Measurements from ENCODE around the gene PRICKLE2. TPM values are rescaled to one million over a fixed set of nuclear protein-coding genes. Genes with fewer than 3 reads are reported as not detected.

Gene PRICKLE2
- total RNA-seq, 1 experiment from 2014 or later = 3.2 TPM

GRCh38 chr3:64140651-64141050 lies 84.6 kb downstream of the PRICKLE2 start:
- no peak overlapping the region for H3K18ac ChIP-seq (ENCODE audit: insufficient read length, low read depth, low read length)
- H3K4ac ChIP-seq (ENCODE audit: low read depth, low read length) = no peak overlapping the region
- H3K79me2 ChIP-seq (ENCODE audit: insufficient read depth, low read length) = no peaks in the 10 kb centered on the region
- H2BK20ac ChIP-seq (ENCODE audit: low read depth, low read length, poor library complexity, severe bottlenecking) = no peak overlapping the region
- H3K4me2 ChIP-seq (ENCODE audit: insufficient read depth, insufficient read length, low read length) = no peak overlapping the region
- no peak overlapping the region for H2AK5ac ChIP-seq (ENCODE audit: insufficient read length, low read length)
- H3K23ac ChIP-seq (ENCODE audit: insufficient read length, low read depth, low read length) = no peak overlapping the region
- Mint-ChIP-seq H3K4me1 (peaks cover 8 to 10% of the 10 kb centered on the region in 2 experiments), H3K27ac (no peak overlapping the region), H3K27me3 (ENCODE audit: low read depth) (no peaks in the 10 kb centered on the region), H3K36me3 (ENCODE audit: insufficient read depth in 1 of 3, low read depth in 3 of 3) (no peaks in the 10 kb centered on the region), H3K4me3 (no peak overlapping the region), H3K9me3 (no peaks in the 10 kb centered on the region)
- H2BK12ac ChIP-seq (ENCODE audit: insufficient read length, low read depth, low read length) = no peak overlapping the region
- no peaks in the 10 kb centered on the region for H3K79me1 ChIP-seq (ENCODE audit: insufficient read depth, low read depth, low read length, poor library complexity, severe bottlenecking)
- no peaks in the 10 kb centered on the region for H3K23me2 ChIP-seq (ENCODE audit: insufficient read length, low read depth, low read length, poor library complexity, severe bottlenecking)
- H3K9ac ChIP-seq (ENCODE audit: extremely low read depth, insufficient read length, low read length) = no peak overlapping the region
- H4K91ac ChIP-seq (ENCODE audit: insufficient read length, low read depth, low read length) = no peak overlapping the region
- H4K8ac ChIP-seq (replicated peaks; ENCODE audit: insufficient read length, low read depth, low read length) = no peak overlapping the region
- no peak overlapping the region for H3K27ac ChIP-seq (ENCODE audit: insufficient read length, low read depth, low read length)
- no peak overlapping the region for H3K14ac ChIP-seq (ENCODE audit: insufficient read depth, low read length)
- peaks cover 5% of the 10 kb centered on the region; the same call in 1 of the 2 replicates for H3K4me1 ChIP-seq (ENCODE audit: insufficient read depth, low read length)
- H3K9me3 ChIP-seq (ENCODE audit: control insufficient read depth, low read depth, low read length) = no peaks in the 10 kb centered on the region
- no peak overlapping the region for H2AFZ ChIP-seq (ENCODE audit: low read length)
- no peak overlapping the region for H3K56ac ChIP-seq (ENCODE audit: insufficient read length, low read depth, low read length)
- no peak for TF ChIP-seq CTCF (conservative IDR thresholded peaks at IDR 0.05)
- no peak for DNase-seq
- H3T11ph ChIP-seq (ENCODE audit: low read length) = no peak overlapping the region
- no peak overlapping the region for H2BK15ac ChIP-seq (ENCODE audit: low read depth, low read length)
- H2BK5ac ChIP-seq (ENCODE audit: insufficient read length, low read length) = no peak overlapping the region
- no CpG with 5 or more reads among the region's 4 CpGs for WGBS (ENCODE audit: extremely low coverage, insufficient read length, low lambda C conversion rate)
- H3K27me3 ChIP-seq (ENCODE audit: insufficient read depth, low read length) = no peaks in the 10 kb centered on the region
- H2BK120ac ChIP-seq (ENCODE audit: low read depth, low read length, poor library complexity, severe bottlenecking) = no peak overlapping the region
- no peak overlapping the region for H4K5ac ChIP-seq (ENCODE audit: insufficient read length, low read depth, low read length)
- H4K20me1 ChIP-seq (ENCODE audit: control insufficient read depth, insufficient read depth, insufficient read length) = no peaks in the 10 kb centered on the region
